ENCODE data around the gene ADCK1. TPM values are rescaled to one million over a fixed set of nuclear protein-coding genes. Genes with fewer than 3 reads are reported as not detected.

ADCK1 gene
- total RNA-seq, 1 donor from 2014 or later = 5.2 TPM

DNA sequence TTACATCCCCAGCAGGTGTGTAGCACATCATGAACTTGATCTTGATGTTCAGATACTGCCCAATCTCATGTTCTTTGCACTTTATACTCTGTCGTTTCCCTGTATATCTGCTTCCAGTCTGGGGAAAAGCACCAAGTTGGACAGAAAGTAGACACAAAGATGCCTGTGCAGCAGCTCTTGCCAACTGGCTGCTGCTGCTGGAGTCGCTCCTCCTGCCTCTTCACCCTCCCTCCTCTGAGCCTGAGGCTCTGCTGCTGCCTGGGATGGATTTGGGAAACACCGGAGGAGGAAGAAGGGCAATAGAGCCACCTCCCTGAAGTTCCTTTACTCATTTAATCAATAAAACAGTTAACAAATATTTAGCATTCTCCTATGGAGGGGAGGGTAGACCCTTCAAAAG lies 32.4 kb downstream of the ADCK1 start:
- Histone ChIP-seq H3K36me3 (ENCODE audit: control insufficient read depth in 3 of 3, insufficient read depth in 3 of 3, low read length in 3 of 3) (peaks cover 7 to 18% (median 12%) of the 10 kb centered on the region in 3 donors), H3K4me3 (ENCODE audit: low read length in 3 of 3) (no peak overlapping the region), H3K27ac (ENCODE audit: low read depth, low read length) (no peak overlapping the region), H3K9me3 (ENCODE audit: control insufficient read depth in 3 of 3, low read length in 3 of 3) (no peaks in the 10 kb centered on the region), H3K9ac (ENCODE audit: low read depth in 1 of 3, low read length in 3 of 3) (no peak overlapping the region), H3K27me3 (ENCODE audit: control insufficient read depth in 3 of 3, insufficient read depth in 3 of 3, low read length in 3 of 3) (no peaks in the 10 kb centered on the region), H3K4me1 (ENCODE audit: control insufficient read depth in 3 of 3, insufficient read depth in 3 of 3, low read length in 3 of 3) (no peaks in the 10 kb centered on the region)

DNA sequence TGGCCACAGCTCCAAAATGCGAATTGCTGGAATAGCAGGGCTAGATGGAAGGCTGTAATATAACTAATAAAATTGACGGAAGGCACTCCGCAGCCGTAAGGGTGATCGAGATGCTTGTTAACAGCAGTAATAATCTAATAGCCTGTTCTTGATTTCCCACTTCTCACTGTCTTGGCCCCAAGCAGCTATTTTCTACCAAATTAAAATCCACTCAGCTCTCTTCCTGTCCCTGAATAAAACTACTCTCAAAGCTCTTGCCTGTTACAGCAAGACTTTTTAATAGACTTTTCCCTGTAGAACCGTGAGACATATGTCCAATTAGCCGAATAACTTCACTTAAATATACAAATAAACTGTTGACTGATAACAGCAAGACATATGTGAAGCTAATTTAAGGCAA lies 38.0 kb downstream of the ADCK1 start:
- Histone ChIP-seq H3K27ac (ENCODE audit: low read depth, low read length) (no peak overlapping the region), H3K4me1 (ENCODE audit: control insufficient read depth in 3 of 3, insufficient read depth in 3 of 3, low read length in 3 of 3) (no peaks in the 10 kb centered on the region), H3K36me3 (ENCODE audit: control insufficient read depth in 3 of 3, insufficient read depth in 3 of 3, low read length in 3 of 3) (peaks cover 0 to 13% (median 4%) of the 10 kb centered on the region in 3 donors), H3K27me3 (ENCODE audit: control insufficient read depth in 3 of 3, insufficient read depth in 3 of 3, low read length in 3 of 3) (no peaks in the 10 kb centered on the region), H3K4me3 (ENCODE audit: low read length in 3 of 3) (no peak overlapping the region), H3K9me3 (ENCODE audit: control insufficient read depth in 3 of 3, low read length in 3 of 3) (no peaks in the 10 kb centered on the region), H3K9ac (ENCODE audit: low read depth in 1 of 3, low read length in 3 of 3) (no peak overlapping the region)

DNA sequence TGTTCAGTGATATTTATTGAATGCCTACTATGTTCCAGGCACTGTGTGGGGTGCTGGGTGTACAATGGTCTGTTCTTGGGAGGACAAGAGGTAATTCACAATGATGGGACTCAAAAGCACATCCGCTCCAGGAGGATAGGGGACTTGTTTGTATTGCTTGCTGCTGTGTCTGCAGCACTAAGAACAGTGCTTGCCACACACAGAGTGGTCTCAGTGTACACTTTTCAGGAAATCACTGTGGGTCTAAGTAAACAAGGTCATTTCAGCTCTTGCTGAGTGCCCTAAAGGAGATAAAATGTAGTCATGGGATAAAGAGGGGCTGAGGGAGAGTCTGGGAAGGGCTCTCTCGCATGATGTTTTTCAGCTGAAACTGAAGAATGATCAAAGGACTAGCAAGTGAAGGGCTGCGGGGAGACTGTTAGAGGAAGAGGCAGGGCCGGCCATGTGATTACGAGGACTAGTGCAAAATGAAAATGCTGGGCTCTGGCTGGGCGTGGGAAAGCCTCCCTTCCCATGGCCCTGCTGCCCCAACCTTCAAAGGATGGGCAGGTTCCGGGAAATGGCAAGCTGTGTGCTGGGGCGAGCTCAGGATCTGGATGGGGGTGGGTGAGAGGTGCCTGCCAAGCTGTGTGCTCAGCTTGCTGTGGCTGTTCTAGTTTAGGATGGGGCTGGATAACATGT lies 39.1 kb downstream of the ADCK1 start:
- no peak overlapping the region for H3K4me3 ChIP-seq (ENCODE audit: low read length in 3 of 3)
- H3K36me3 ChIP-seq (ENCODE audit: control insufficient read depth in 3 of 3, insufficient read depth in 3 of 3, low read length in 3 of 3) = peaks cover 0 to 13% (median 6%) of the 10 kb centered on the region in 3 donors
- no peak overlapping the region for H3K9ac ChIP-seq (ENCODE audit: low read depth in 1 of 3, low read length in 3 of 3)
- H3K27ac ChIP-seq (ENCODE audit: low read depth, low read length) = no peak overlapping the region
- no peaks in the 10 kb centered on the region for H3K27me3 ChIP-seq (ENCODE audit: control insufficient read depth in 3 of 3, insufficient read depth in 3 of 3, low read length in 3 of 3)
- no peaks in the 10 kb centered on the region for H3K4me1 ChIP-seq (ENCODE audit: control insufficient read depth in 3 of 3, insufficient read depth in 3 of 3, low read length in 3 of 3)
- H3K9me3 ChIP-seq (ENCODE audit: control insufficient read depth in 3 of 3, low read length in 3 of 3) = no peaks in the 10 kb centered on the region

DNA sequence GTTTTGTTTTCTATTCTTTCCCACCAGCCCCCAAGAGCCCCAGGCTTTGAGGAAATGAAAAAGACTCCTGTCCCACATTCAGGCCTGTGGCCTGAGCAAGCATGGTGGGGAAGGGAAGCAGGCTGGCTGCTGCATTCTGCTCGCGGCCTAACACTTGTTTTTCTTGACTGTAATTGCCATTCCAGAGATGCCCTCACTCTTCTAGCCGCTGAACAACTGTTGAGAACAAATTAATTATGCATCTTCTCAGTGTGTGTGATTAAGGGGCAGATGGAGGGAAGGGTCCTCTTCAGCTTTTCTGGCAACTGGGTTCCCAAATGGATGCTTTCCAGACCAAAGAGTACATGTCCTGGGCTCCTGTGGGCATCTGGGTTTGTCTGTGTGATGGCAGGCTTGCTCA lies 43.3 kb downstream of the ADCK1 start:
- no peak overlapping the region for H3K27ac ChIP-seq (ENCODE audit: low read depth, low read length)
- H3K27me3 ChIP-seq (ENCODE audit: control insufficient read depth in 3 of 3, insufficient read depth in 3 of 3, low read length in 3 of 3) = no peaks in the 10 kb centered on the region
- peaks cover 0 to 7% (median 2%) of the 10 kb centered on the region in 3 donors for H3K36me3 ChIP-seq (ENCODE audit: control insufficient read depth in 3 of 3, insufficient read depth in 3 of 3, low read length in 3 of 3)
- H3K9me3 ChIP-seq (ENCODE audit: control insufficient read depth in 3 of 3, low read length in 3 of 3) = no peaks in the 10 kb centered on the region
- H3K4me1 ChIP-seq (ENCODE audit: control insufficient read depth in 3 of 3, insufficient read depth in 3 of 3, low read length in 3 of 3) = no peaks in the 10 kb centered on the region
- no peak overlapping the region for H3K9ac ChIP-seq (ENCODE audit: low read depth in 1 of 3, low read length in 3 of 3)
- H3K4me3 ChIP-seq (ENCODE audit: low read length in 3 of 3) = no peak overlapping the region

DNA sequence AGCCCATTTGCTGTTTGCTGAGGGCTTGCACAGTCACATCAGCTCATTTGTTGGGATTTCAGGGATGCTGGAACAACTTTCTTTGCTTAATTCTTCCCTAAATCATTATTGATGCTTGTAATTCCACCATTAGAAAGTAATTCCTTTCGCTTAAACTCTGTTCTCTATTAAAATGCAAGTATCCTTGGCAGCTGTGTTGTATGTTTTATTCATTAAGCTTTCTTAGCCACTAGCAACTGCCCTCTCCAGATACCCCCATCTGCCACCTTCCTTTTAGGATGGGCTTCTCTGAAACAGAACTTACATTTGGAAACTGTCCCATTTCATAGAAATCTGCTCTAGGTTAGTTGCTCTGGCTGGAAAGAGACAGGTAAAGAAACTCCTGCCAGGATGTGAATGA lies 43.7 kb downstream of the ADCK1 start:
- Histone ChIP-seq H3K27ac (ENCODE audit: low read depth, low read length) (no peak overlapping the region), H3K9me3 (ENCODE audit: control insufficient read depth in 3 of 3, low read length in 3 of 3) (no peaks in the 10 kb centered on the region), H3K36me3 (ENCODE audit: control insufficient read depth in 3 of 3, insufficient read depth in 3 of 3, low read length in 3 of 3) (peaks cover 0 to 6% (median 2%) of the 10 kb centered on the region in 3 donors), H3K4me1 (ENCODE audit: control insufficient read depth in 3 of 3, insufficient read depth in 3 of 3, low read length in 3 of 3) (no peaks in the 10 kb centered on the region), H3K27me3 (ENCODE audit: control insufficient read depth in 3 of 3, insufficient read depth in 3 of 3, low read length in 3 of 3) (no peaks in the 10 kb centered on the region), H3K9ac (ENCODE audit: low read depth in 1 of 3, low read length in 3 of 3) (no peak overlapping the region), H3K4me3 (ENCODE audit: low read length in 3 of 3) (no peak overlapping the region)

DNA sequence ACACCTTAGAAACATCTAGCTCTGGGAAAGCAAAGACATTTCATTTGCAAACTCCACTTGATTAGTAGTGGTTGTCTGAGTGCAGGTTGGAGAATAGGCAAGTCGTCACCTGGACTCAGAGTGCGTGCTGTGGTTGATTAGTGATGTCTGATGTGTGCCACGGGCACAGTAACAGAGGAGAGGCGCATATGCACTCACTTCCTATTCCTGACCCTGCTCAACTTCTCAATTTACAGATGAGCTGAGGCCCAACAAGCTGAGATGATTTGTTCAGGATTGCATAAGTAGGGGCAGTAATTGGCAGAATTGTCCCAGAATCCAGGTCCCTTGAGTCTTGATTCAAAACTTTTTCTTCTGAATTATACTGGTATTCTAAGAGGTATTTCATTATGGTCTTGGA lies 44.9 kb downstream of the ADCK1 start:
- no peaks in the 10 kb centered on the region for H3K4me1 ChIP-seq (ENCODE audit: control insufficient read depth in 3 of 3, insufficient read depth in 3 of 3, low read length in 3 of 3)
- no peaks in the 10 kb centered on the region for H3K27me3 ChIP-seq (ENCODE audit: control insufficient read depth in 3 of 3, insufficient read depth in 3 of 3, low read length in 3 of 3)
- no peaks in the 10 kb centered on the region for H3K9me3 ChIP-seq (ENCODE audit: control insufficient read depth in 3 of 3, low read length in 3 of 3)

DNA sequence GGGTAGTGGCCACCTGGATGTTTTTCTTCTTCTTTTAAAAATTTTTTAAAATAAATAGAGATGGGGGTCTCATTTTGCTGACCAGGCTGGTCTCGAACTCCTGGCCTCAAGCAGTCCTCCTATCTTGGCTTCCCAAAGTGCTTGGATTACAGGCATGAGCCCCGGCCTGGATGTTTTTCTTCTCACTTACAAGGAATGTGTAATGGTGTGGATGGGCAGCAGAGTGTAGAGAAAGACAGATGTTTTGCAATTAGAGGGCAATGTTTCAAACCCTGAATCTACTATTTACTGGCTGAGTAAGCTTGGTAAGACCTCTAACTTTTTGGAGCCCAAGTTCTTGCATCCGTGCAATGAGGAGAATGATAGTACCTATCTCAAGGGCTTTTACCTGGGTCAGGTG lies 48.1 kb downstream of the ADCK1 start:
- Histone ChIP-seq H3K36me3 (ENCODE audit: control insufficient read depth in 3 of 3, insufficient read depth in 3 of 3, low read length in 3 of 3) (peaks cover 0 to 2% (median 0%) of the 10 kb centered on the region in 3 donors), H3K9me3 (ENCODE audit: control insufficient read depth in 3 of 3, low read length in 3 of 3) (no peaks in the 10 kb centered on the region), H3K9ac (ENCODE audit: low read depth in 1 of 3, low read length in 3 of 3) (no peak overlapping the region), H3K4me3 (ENCODE audit: low read length in 3 of 3) (no peak overlapping the region), H3K4me1 (ENCODE audit: control insufficient read depth in 3 of 3, insufficient read depth in 3 of 3, low read length in 3 of 3) (no peaks in the 10 kb centered on the region), H3K27ac (ENCODE audit: low read depth, low read length) (no peak overlapping the region), H3K27me3 (ENCODE audit: control insufficient read depth in 3 of 3, insufficient read depth in 3 of 3, low read length in 3 of 3) (no peaks in the 10 kb centered on the region)

More for the DNA sequence above, 44.9 kb downstream of the ADCK1 start:
- Histone ChIP-seq H3K36me3 (ENCODE audit: control insufficient read depth in 3 of 3, insufficient read depth in 3 of 3, low read length in 3 of 3) (peaks cover 0 to 2% (median 0%) of the 10 kb centered on the region in 3 donors), H3K4me3 (ENCODE audit: low read length in 3 of 3) (no peak overlapping the region), H3K27ac (ENCODE audit: low read depth, low read length) (no peak overlapping the region), H3K9ac (ENCODE audit: low read depth in 1 of 3, low read length in 3 of 3) (no peak overlapping the region)

DNA sequence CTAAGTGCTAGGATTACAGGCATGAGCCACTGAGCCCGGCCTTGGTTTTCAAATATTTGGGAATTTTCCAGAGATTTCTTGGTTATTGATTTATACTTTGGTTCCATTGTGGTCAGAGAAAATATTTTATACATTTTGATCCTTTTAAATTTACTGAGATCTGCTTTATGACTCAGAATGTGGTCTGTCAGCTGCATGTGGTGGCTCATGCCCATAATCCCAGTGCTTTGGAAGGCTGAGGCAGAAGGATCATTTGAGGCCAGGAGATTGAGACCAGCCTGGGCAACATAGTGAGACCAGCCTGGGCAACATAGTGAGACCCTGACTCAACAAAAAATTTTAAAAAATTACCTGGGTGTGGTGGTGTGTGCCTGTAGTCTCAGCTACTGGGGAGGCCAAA lies 49.8 kb downstream of the ADCK1 start:
- Histone ChIP-seq H3K36me3 (ENCODE audit: control insufficient read depth in 3 of 3, insufficient read depth in 3 of 3, low read length in 3 of 3) (no peaks in the 10 kb centered on the region), H3K27me3 (ENCODE audit: control insufficient read depth in 3 of 3, insufficient read depth in 3 of 3, low read length in 3 of 3) (no peaks in the 10 kb centered on the region), H3K27ac (ENCODE audit: low read depth, low read length) (no peak overlapping the region), H3K9ac (ENCODE audit: low read depth in 1 of 3, low read length in 3 of 3) (no peak overlapping the region), H3K9me3 (ENCODE audit: control insufficient read depth in 3 of 3, low read length in 3 of 3) (no peaks in the 10 kb centered on the region), H3K4me1 (ENCODE audit: control insufficient read depth in 3 of 3, insufficient read depth in 3 of 3, low read length in 3 of 3) (peaks cover 0 to 2% (median under 1%) of the 10 kb centered on the region in 3 donors), H3K4me3 (ENCODE audit: low read length in 3 of 3) (no peak overlapping the region)

DNA sequence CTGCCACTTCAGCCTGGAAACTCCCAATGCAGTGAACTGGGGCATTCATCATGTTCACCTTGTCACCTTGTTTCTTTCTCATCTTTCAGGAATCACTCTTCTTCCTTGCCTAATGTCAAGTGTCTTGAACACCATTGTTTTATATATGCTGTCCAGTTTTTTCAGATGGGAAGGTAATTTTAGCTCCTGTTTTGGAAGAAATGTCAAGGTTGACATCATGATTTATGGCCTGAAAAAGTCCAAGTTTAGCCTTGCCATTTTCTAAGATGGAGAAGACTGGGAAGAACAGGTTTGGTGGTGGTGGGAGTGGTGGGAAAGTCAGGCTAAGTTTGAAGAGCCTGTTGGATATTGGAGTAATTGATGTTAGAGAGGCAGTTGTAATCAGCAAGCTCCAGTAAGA lies 54.0 kb downstream of the ADCK1 start:
- H3K9me3 ChIP-seq (ENCODE audit: control insufficient read depth in 3 of 3, low read length in 3 of 3) = no peaks in the 10 kb centered on the region
- H3K27ac ChIP-seq (ENCODE audit: low read depth, low read length) = no peak overlapping the region
- H3K27me3 ChIP-seq (ENCODE audit: control insufficient read depth in 3 of 3, insufficient read depth in 3 of 3, low read length in 3 of 3) = no peaks in the 10 kb centered on the region
- H3K4me1 ChIP-seq (ENCODE audit: control insufficient read depth in 3 of 3, insufficient read depth in 3 of 3, low read length in 3 of 3) = peaks cover 0 to 9% (median 8%) of the 10 kb centered on the region in 3 donors
- H3K4me3 ChIP-seq (ENCODE audit: low read length in 3 of 3) = no peak overlapping the region
- no peaks in the 10 kb centered on the region for H3K36me3 ChIP-seq (ENCODE audit: control insufficient read depth in 3 of 3, insufficient read depth in 3 of 3, low read length in 3 of 3)
- H3K9ac ChIP-seq (ENCODE audit: low read depth in 1 of 3, low read length in 3 of 3) = no peak overlapping the region

DNA sequence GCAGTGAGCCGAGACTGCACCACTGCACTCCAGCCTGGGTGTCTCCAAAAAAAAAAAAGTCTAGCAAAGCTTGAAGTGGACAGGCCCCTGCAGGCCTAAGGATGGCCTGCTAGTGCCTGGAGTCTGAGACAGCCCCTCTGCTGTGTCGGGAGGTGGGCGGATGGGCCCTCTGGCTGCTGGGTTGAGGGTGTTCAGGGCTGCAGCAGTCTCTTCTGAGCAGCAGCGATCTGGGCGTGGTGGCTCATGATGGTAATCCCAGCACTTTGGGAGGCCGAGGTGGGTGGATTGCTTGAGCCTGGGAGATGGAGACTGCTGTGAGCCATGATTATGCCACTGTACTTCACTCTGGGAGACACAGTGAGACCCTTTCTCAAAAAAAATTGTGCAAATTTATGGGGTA lies 57.0 kb downstream of the ADCK1 start:
- Histone ChIP-seq H3K4me3 (ENCODE audit: low read length in 3 of 3) (no peak overlapping the region), H3K36me3 (ENCODE audit: control insufficient read depth in 3 of 3, insufficient read depth in 3 of 3, low read length in 3 of 3) (peaks cover 0 to 4% (median 4%) of the 10 kb centered on the region in 3 donors), H3K27ac (ENCODE audit: low read depth, low read length) (no peak overlapping the region), H3K4me1 (ENCODE audit: control insufficient read depth in 3 of 3, insufficient read depth in 3 of 3, low read length in 3 of 3) (peaks cover 0 to 9% (median 8%) of the 10 kb centered on the region in 3 donors), H3K9me3 (ENCODE audit: control insufficient read depth in 3 of 3, low read length in 3 of 3) (no peaks in the 10 kb centered on the region), H3K9ac (ENCODE audit: low read depth in 1 of 3, low read length in 3 of 3) (no peak overlapping the region), H3K27me3 (ENCODE audit: control insufficient read depth in 3 of 3, insufficient read depth in 3 of 3, low read length in 3 of 3) (no peaks in the 10 kb centered on the region)

Data from skeletal muscle tissue (tissue), 4 donors.